Activated CD4-positive, CD25-positive, alpha-beta regulatory T cell treated with anti-CD3 and anti-CD28 coated beads, Interleukin-2, amount 50 U/mL, for 72 hours (primary cell): ENCODE results near the gene PGGHG.
"Not testable (repeated sequence)": the region's sequence is repeated elsewhere in the genome, so short reads cannot be mapped to it uniquely, and the experiment has no call there.

Experiments used
- DNase-seq: peaks from one replicate; pipeline ENCODE4 v3.0.0; 2021

PGGHG gene

GRCh38 chr11:316031-316701 lies 27.2 kb downstream of the PGGHG start:
- DNase-seq, result peak; percentile 40

- DNase-seq, result no peak
These were observed 28.0 kb downstream of the PGGHG start for GRCh38 chr11:316891-317301.

DNA sequence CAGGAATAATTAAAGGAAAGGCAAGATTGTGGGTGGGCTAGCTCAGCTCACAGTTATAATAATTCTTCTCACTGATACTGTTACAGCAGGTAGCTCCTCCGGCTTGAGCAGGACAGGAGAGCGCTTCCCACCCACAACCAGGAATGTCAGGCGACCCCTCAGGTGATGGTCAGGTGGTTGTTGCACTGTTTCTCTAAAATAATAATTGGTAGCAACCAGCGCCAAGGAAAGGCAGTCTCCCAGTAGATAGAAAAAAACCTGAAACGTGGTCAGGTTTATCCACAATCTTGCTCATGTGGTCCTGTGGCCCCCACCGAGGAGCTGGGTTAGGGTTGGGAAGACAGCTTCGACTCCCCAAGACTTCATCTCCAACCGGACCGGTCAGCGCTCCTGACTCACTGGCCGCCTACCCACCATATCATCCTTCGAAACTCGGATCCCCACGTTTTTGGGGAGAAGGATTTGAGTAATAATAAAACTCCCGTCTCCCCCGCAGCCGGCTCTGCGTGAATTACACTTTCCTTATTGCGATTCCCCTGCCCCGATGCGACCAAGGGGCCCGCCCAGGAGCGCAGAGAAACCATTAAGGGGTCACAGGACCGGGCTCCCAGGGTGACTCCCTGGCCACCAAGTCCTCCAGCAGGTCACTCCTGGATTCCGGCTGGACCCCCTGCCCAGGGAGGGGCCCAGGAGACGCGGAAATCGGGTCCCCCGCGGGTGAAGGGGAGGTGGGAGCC lies 28.9 kb downstream of the PGGHG start:
- peak; percentile 26 for DNase-seq

GRCh38 chr11:318405-319120 lies 29.6 kb downstream of the PGGHG start:
- not testable (repeated sequence) for DNase-seq

DNA sequence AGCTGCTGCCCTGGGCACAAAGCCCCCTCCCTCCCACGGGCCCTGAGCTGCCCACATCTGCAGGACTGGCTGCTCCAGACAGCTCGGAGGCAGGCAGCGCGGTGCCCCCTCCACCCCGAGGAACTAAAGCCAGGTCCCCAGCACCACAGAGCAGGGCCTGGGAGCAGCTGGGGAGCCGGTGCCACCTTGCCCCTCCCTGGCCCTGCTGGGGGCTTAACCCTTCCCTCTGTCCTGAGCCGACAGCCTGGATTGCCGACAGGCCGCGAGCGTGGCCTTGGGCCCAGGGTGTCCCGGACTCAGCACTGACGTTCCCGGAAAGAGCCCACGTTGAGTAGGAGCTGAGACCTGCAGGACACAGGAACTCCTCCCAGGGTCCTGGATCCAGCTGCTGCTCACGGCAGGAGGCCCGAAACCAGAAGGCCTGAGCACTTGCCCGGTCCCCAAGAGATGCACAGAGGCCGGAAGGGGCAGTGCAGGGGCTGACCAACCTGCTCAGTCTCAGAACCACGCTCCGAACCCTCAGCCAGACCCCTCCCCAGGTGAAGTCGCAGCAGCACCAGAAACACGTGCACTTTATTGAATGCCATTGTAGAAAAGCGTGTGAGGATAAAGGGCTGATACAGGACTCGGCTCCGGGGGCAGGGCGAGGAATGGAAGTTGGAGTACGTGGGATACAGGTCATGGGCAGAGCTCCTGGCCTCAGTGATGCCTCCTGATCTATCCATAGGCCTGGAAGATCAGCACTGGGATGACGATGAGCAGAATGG lies 30.4 kb downstream of the PGGHG start:
- peak; percentile 43 for DNase-seq

DNA sequence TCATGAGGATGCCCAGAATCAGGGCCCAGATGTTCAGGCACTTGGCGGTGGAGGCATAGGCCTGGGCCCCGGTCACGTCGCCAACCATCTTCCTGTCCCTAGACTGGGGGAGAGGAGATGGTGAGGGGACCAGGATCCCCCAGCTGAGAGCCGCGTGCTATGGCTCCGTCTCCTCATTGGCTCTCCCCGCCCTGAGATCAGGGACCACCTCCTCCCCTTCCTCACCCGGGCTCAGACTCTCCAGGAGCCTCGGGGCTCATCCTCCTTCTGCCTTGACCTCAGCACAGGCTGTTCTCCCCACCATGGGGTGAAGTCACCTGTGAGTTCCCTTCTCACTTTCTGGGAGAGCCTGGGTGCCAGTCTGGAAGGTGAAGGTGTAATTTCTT lies 31.0 kb downstream of the PGGHG start:
- DNase-seq, result not testable (repeated sequence)

- DNase-seq, result no peak
These were observed 35.2 kb downstream of the PGGHG start for GRCh38 chr11:324156-324555.

DNA sequence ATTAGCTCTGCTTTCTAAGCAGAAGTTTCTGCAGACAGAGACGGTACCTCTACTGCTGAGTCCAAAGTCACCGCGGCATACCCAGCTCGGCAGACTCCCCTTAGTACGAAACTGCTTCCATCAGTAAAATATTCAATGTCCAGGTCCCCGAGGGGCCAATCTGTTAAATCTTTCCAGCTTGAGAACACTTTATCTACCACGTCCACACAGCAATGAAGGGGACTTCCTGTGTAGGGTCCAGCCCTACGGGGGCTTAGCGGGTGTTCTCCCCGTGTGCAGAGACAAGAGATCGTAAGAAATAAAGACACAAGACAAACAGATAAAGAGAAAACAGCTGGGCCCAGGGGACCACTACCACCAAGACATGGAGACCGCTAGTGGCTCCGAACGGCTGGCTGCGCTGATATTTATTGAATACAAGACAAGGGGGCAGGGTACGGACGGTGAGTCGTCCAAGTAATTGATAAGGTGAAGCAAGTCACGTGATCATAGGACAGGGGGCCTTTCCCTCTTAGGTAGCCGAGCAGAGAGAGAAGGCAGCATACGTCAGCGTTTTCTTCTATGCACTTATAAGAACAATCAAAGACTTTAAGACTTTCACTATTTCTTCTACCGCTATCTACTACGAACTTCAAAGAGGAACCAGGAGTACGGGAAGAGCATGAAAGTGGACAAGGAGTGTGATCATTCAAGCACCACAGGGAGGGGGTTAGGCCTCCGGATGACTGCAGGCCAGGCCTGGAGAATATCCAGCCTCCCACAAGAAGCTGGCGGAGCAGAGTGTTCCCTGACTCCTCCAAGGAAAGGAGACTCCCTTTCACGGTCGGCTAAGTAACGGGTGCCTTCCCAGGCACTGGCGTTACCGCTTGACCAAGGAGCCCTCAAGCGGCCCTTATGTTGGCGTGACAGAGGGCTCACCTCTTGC lies 35.9 kb downstream of the PGGHG start:
- DNase-seq, result not testable (repeated sequence)

- DNase-seq, result no peak
These were observed 37.1 kb downstream of the PGGHG start for GRCh38 chr11:325796-326591.

DNA sequence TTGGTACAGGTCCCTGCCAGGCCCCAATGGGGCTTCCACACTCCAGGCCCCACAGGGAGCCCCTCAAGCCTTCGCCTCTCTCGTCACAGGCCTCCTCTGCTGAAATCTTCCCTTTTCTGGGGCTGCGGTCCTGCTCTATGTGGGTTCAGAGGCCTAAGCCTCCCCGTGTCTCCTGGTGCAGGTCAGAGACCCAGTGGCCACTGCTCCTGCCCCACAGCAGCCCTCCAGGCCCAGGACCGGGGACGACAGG lies 37.6 kb downstream of the PGGHG start:
- DNase-seq, result no peak

GRCh38 chr11:326842-327580 lies 38.1 kb downstream of the PGGHG start:
- no peak for DNase-seq

DNA sequence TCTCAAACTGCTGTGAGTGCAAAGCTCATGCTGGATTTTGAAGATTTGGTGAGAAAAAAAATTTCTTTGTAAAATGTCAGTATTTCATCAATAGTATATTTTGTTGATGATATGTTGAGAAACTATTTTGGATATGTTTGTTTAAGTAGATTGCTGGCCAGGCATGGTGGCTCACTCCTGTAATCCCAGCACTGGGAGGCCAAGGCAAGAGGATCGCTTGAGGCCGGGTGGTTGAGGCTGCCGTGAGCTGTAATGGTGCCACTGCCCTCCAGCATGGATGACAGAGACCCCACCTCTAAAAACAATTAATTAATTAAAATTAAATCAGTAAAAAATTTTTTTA lies 38.6 kb downstream of the PGGHG start:
- DNase-seq, result no peak

DNA sequence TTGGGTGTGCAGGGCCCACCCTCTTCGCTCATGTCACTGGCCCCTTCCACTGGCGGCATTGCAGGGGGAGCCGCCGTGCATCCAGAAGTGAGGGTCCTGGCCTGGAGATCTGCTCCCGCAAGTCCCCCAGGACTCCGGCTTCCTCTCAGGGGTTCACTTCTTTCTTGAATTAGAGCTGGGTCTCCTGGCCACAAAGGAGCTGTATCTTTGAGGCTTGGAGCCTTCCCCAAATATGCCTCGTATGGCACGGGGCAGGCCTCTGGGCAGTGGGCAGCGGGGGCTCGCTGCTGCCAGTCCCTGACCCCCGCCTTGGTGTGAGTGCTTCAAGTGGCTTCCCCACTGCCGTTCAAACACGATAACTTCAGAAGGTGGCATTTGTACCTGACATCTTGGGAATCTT lies 39.1 kb downstream of the PGGHG start:
- DNase-seq, result no peak

GRCh38 chr11:328516-329100 lies 39.7 kb downstream of the PGGHG start:
- DNase-seq, result not testable (repeated sequence)

GRCh38 chr11:329886-330253 lies 40.9 kb downstream of the PGGHG start:
- no peak for DNase-seq

GRCh38 chr11:330307-330693 lies 41.4 kb downstream of the PGGHG start:
- DNase-seq, result no peak

DNA sequence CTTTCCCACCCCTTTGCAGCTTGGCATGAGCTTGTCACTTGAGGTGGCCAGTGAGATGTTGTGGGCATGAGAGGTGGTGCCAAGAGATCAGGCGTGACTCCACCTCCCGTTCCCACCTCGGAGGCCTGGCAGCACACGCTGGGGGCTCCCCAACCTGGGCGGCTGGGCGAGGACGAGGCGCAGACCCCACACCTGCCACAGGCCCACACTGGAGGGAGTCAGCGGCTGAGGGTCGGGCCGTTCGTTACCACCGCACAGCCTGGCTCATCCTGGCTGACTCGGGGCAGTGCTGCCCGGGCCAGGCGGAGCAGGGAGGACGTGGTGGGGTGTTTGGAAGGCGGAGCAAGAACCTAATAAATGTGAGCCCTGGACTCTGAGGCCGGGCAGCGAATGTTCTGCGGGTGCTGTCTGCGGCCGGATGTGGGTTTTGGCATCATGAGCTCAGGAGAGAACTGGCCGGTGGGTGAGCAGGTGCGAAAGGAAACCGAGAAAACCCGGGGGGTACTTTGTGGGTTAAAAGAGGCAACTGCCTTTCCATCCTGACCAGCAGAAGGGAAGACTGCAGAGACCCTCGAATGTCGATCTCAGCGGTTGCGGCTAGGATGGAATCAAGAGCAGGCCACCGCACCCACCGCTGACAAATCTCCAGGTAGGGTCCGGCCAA lies 41.9 kb downstream of the PGGHG start:
- no peak for DNase-seq

DNA sequence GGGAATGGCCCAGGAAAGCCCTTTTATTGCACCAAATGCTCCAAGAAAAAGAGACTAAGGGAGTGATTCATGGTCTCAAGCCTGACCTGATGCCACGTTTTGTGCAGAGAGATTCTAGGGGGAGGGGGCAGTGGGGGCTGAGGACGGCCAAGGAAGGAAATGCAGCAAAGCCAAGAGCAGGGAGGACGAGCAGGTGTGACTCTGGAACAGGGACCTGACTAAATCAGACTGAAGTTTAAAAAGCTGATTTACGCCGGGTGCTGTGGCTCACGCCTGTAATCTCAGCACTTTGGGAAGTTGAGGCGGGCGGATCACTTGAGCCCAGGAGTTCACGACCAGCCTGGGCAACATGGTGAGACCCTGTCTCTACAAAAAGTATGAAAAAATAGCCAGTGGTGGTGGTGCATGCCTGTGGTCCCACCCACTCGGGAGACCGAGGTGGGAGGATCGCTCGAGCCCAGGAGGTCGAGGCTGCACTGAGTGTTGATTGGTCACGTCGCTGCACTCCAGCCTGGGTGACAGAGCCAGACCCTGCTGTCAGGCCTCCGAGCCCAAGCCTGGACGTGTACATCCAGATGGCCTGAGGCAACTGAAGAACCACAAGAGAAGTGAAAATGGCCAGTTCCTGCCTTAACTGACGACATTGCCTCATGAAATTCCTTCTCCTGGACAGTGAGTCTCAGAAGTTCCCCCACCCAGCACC lies 42.6 kb downstream of the PGGHG start:
- DNase-seq, result no peak
